D721Med (cell line): Measurements from ENCODE around the gene B4GALT6.

ENCODE experiments used
- DNase-seq: peaks from one replicate; pipeline ENCODE4 v3.0.0; 2011; ENCODE audit warnings: low spot score; ENCODE audit not compliant: insufficient read length
- FAIRE-seq: peaks from 2 replicates; lab custom pipeline; 2011; peaks lifted over from hg19 to GRCh38; lab: Jason Lieb, UNC
- CTCF ChIP-seq: IDR thresholded peaks from 2 replicates; pipeline ENCODE4 v1.5.1; 2012; ENCODE audit warnings: mild to moderate bottlenecking, control low read depth; ENCODE audit not compliant: insufficient read depth; ENCODE audit errors: missing control alignments

Gene B4GALT6

GRCh38 chr18:31610286-31611205 is 73.8 kb downstream of the B4GALT6 start:
- DNase-seq, result no peak
- peak; percentile 15 for TF ChIP-seq CTCF

GRCh38 chr18:31609886-31610285 is 74.5 kb downstream of the B4GALT6 start:
- TF ChIP-seq CTCF, result no peak
- DNase-seq, result no peak
- FAIRE-seq, result peak; percentile 97

More at GRCh38 chr18:31610286-31611205, 73.8 kb downstream of the B4GALT6 start:
- FAIRE-seq, result no peak

- FAIRE-seq, result no peak
- DNase-seq, result no peak
- no peak for TF ChIP-seq CTCF
Measured at GRCh38 chr18:31607384-31607783, 77.0 kb downstream of the B4GALT6 start.

- FAIRE-seq (no peak), DNase-seq (no peak)
- TF ChIP-seq CTCF, result no peak
Measured at GRCh38 chr18:31606265-31606664, 78.1 kb downstream of the B4GALT6 start.

- TF ChIP-seq CTCF, result no peak
- FAIRE-seq (no peak), DNase-seq (no peak)
Measured at GRCh38 chr18:31603315-31603714, 81.1 kb downstream of the B4GALT6 start.

GRCh38 chr18:31598021-31598805 is 86.2 kb downstream of the B4GALT6 start:
- no peak for FAIRE-seq
- DNase-seq, result no peak
- TF ChIP-seq CTCF, result no peak
